Measurements from ENCODE around the gene PTPRF. TPM values are rescaled to one million over a fixed set of nuclear protein-coding genes. Genes with fewer than 3 reads are reported as not detected.
"Not testable (repeated sequence)": the region's sequence is repeated elsewhere in the genome, so short reads cannot be mapped to it uniquely, and the experiment has no call there.

The PTPRF gene
- total RNA-seq, 2 donors from 2014 or later: 7.4 to 27.7 TPM

DNA sequence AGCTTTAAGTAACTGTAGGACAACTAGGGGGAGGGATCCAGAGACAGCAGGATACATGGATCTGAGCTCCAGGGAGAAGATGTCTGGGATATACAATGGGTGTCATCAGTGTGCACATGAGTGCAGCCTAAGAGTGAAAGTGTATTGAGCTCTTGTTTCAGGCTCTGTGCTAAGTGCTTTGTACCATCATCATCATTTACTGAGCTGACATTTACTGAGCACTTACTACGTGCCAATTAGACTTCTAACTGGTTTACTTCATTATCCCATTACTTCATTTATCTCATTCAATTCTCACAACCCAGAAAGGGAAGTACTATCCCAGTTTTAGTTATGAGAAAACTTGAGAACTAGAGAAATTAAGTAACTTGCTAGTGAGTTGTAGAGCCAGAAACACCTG lies 114.8 kb downstream of the PTPRF start:
- H3K9me3 ChIP-seq: no peaks in the 10 kb centered on the region
- DNase-seq (ENCODE audit: low spot score): no peak

DNA sequence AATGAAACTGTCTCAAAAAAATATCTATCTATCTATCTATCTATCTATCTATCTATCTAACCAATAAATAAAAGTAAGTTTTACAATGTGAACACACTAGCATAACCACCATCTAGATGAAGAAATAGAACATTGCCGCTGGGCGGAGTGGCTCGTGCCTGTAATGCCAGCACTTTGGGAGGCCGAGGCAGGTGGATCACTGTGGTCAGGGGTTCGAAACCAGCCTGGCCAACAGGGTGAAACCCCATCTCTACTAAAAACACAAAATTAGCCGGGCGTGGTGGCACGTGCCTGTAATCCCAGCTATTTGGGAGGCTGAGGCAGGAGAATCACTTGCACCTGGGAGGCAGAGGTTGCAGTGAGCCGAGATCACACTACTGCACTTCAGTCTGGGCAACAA lies 116.6 kb downstream of the PTPRF start:
- not testable (repeated sequence) for DNase-seq (ENCODE audit: low spot score); H3K4me3 ChIP-seq; H3K27me3 ChIP-seq; H3K9me3 ChIP-seq; H3K36me3 ChIP-seq; H3K27ac ChIP-seq
- H3K4me1 ChIP-seq: peaks cover 0 to 22% of the 10 kb centered on the region in 2 donors

More for the DNA sequence above, 114.8 kb downstream of the PTPRF start:
- Histone ChIP-seq H3K27ac (no peak overlapping the region), H3K4me1 (peaks cover 0 to 4% of the 10 kb centered on the region in 2 donors), H3K27me3 (no peaks in the 10 kb centered on the region), H3K4me3 (no peak overlapping the region), H3K36me3 (no peaks in the 10 kb centered on the region)
- TF ChIP-seq, protein P1, sequence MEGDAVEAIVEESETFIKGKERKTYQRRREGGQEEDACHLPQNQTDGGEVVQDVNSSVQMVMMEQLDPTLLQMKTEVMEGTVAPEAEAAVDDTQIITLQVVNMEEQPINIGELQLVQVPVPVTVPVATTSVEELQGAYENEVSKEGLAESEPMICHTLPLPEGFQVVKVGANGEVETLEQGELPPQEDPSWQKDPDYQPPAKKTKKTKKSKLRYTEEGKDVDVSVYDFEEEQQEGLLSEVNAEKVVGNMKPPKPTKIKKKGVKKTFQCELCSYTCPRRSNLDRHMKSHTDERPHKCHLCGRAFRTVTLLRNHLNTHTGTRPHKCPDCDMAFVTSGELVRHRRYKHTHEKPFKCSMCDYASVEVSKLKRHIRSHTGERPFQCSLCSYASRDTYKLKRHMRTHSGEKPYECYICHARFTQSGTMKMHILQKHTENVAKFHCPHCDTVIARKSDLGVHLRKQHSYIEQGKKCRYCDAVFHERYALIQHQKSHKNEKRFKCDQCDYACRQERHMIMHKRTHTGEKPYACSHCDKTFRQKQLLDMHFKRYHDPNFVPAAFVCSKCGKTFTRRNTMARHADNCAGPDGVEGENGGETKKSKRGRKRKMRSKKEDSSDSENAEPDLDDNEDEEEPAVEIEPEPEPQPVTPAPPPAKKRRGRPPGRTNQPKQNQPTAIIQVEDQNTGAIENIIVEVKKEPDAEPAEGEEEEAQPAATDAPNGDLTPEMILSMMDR (IDR thresholded peaks at IDR 0.05): no peak

DNA sequence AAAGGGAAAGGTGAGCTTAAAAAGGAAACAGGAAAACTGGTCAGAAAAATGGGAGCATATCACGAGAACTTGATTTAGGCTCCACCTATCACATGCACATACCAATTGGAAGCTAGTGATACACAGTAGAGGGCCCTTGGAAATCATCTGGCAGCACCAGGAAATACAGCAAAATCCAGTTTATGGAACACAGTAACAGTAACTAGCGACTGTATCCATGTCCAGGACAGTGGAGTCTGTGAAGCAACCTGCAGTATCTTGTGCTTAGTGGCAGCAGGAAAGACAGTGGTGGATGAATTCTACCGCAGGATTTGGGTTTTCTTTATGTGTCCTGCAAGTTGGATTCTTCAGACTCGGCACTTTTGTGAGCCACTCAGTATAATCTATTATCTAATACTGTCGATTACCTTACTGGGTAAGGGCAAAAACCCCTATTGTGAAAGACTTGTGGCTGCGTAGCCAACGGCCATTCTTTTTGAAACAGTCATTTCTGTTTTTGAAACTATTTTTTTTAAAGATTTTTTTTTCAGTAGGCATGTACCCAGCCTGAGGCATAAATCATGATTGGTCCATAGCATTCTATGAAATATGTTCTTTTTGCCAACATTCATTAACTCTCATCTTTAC lies 117.7 kb downstream of the PTPRF start:
- Histone ChIP-seq H3K36me3 (peaks cover 2% of the 10 kb centered on the region), H3K4me1 (peaks cover 0 to 22% of the 10 kb centered on the region in 2 donors), H3K27me3 (no peaks in the 10 kb centered on the region), H3K27ac (no peak overlapping the region), H3K4me3 (no peak overlapping the region), H3K9me3 (no peaks in the 10 kb centered on the region)
- TF ChIP-seq, protein P1 (IDR thresholded peaks at IDR 0.05): no peak
- no peak for DNase-seq (ENCODE audit: low spot score)

DNA sequence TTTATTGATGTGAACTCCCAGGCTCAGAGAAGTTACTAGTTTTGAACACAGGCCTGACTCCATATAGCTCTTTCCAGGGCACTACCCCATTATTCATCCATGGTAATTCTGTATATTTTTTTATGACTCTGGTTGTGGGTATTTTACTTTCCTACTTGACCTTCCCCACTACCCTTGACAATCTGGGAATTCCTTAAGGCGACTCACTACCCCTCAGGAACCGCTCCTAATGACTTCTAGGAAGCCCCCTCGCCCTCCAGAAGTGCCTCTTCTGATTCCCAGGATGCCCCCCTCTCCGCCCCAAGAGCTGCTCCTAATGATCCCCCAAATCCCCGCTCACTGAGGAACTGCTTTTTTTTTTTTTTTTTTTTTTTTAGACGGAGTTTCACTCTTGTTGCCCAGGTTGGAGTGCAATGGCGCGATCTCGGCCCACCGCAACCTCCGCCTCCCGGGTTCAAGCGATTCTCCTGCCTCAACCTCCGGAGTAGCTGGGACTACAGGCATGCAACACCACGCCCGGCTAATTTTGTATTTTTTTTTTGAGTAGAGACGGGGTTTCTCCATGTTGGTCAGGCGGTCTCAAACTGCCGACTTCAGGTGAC lies 118.3 kb downstream of the PTPRF start:
- DNase-seq (ENCODE audit: low spot score): no peak
- H3K27me3 ChIP-seq: no peaks in the 10 kb centered on the region
- H3K4me1 ChIP-seq: peaks cover 0 to 22% of the 10 kb centered on the region in 2 donors
- H3K4me3 ChIP-seq: peak overlapping the region; percentile 80 to 81
- TF ChIP-seq, protein P1 (IDR thresholded peaks at IDR 0.05): no peak
- H3K9me3 ChIP-seq: no peaks in the 10 kb centered on the region
- peak overlapping the region; percentile 90 to 97 for H3K27ac ChIP-seq
- peaks cover 8% of the 10 kb centered on the region for H3K36me3 ChIP-seq

DNA sequence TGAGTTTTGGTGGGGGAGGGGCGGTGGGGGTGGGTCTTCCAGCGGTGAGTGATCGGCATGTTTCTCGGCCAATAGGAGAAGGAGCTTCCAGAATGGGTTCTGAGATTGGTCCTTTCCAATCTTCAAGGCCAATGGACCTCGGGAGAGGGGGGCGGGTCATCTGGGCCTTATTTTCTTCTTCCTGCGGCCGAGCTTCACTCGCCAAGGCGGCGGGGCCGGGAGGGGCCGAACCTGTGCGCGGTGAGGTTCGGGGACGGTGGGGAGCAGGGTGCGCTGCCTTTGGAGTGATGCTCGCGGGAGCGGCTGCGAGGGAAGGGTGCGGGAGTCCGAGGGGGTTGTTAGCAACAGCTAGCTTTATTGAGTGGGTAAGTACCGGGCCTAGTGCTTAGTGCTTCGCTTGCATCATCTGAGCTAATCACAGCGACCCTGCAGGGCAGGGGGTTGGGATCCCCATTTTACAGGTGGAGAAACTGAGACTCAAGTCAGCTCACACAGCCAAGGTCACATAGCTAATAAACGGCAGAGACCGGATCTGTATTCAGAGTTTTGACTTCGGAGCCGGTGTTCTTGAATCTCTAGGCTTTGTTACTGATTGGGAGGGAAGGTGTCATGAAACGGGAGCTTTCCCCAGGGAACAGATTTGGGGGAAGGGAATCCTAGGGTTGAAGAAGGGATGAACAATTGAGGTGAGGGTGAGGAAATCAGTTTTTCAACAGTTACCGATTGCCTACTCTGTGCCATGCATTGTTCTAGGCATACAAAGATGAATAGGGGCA lies 119.8 kb downstream of the PTPRF start:
- Histone ChIP-seq H3K27me3 (no peaks in the 10 kb centered on the region), H3K9me3 (no peaks in the 10 kb centered on the region), H3K4me3 (peak overlapping the region; percentile 80 to 81), H3K36me3 (peaks cover 22% of the 10 kb centered on the region), H3K4me1 (peaks cover 0 to 22% of the 10 kb centered on the region in 2 donors), H3K27ac (peak overlapping the region; percentile 90 to 97)
- TF ChIP-seq, protein P1 (IDR thresholded peaks at IDR 0.05): no peak
- DNase-seq (ENCODE audit: low spot score): peak; percentile 98

DNA sequence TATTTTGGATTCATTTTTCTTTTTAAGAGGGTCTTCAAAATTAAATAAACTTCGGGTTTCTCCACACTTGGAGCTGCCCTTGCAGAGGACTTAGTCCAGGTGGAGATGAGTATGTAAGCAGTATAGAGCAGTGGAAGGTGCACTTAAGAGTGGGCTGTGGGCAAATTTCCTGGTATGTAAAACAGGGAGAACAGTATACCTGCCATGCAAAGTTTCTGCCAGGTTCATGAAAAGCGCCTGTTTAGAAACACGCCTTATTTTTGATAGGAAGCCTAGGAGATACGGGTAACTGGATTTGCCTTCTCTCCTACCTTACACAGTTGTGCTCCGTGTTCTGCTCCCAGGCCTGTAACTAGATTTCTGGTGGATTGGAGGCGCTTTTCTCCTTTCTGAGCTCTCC lies 120.5 kb downstream of the PTPRF start:
- no peaks in the 10 kb centered on the region for H3K9me3 ChIP-seq
- peaks cover 29% of the 10 kb centered on the region for H3K36me3 ChIP-seq
- H3K27ac ChIP-seq: peak overlapping the region in 1 of 2 donors; percentile 97
- TF ChIP-seq, protein P1 (IDR thresholded peaks at IDR 0.05): no peak
- no peaks in the 10 kb centered on the region for H3K27me3 ChIP-seq
- no peak for DNase-seq (ENCODE audit: low spot score)
- peaks cover 0 to 22% of the 10 kb centered on the region in 2 donors for H3K4me1 ChIP-seq
- H3K4me3 ChIP-seq: peak overlapping the region; percentile 80 to 81
